Measurements from ENCODE around the gene HBA1. TPM values are rescaled to one million over a fixed set of nuclear protein-coding genes. Genes with fewer than 3 reads are reported as not detected.
"Not testable (repeated sequence)": the region's sequence is repeated elsewhere in the genome, so short reads cannot be mapped to it uniquely, and the experiment has no call there.

The HBA1 gene
- total RNA-seq (2021) (2.1 to 3.4 TPM (median 3.1 TPM) in 3 replicates), Bru-seq, nascent RNA (not detected)
- long read RNA-seq, experiment 1, partial matches to known transcripts: 0 of 1 reads
- long read RNA-seq, experiment 1, other reads (novel, unspliced or antisense): 0 of 1 reads
- long read RNA-seq, experiment 2, partial matches to known transcripts: 0 of 3 reads
- long read RNA-seq, experiment 2, other reads (novel, unspliced or antisense): 0 of 3 reads
- long read RNA-seq, experiment 3: 0 reads

- Mint-ChIP-seq H3K4me3 (peak within 1 kb of the TSS; percentile 52), H3K27me3 (ENCODE audit: low read depth) (peaks cover 77% of the 10 kb centered on the region), H3K4me1 (peaks cover 15% of the 10 kb centered on the region)
- POLR2A ChIA-PET; H3K36me3 Mint-ChIP-seq; H3K9me3 Mint-ChIP-seq; DNase-seq (ENCODE audit: low spot score); H3K27ac Mint-ChIP-seq: not testable (repeated sequence)
- CTCF ChIA-PET: interaction anchor here (0.9 to 1.8 kb wide), 4 partner anchors 59 to 111 kb away, joined by 3 to 6 read pairs (median 3); no protein-coding TSS in a partner anchor
- peak; percentile 15 for ATAC-seq
Measured at GRCh38 chr16:176477-177382, at the start of gene HBA1. Gene HBA1, plus strand, starts transcription at chr16:176680. Its CDS starts 37 bp downstream, at chr16:176717.

DNA sequence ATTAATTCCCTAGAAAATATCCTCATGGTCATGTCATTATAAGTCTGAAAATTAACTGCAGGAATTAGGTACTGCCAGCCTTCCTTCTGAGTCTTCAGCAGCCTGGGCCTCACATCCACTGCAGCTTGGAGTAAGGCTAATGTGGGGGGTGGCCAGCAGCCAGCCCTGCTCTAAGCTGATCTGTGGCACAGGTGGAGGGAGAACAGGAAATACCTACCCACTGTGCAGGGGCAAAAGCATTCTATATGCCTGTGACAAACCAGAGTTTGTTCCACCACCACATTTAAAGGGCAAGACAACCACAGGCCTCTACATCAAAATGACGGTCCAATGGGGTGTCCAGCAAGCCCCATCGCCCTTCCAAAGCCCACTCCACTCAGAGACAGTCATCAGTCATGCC lies 47.4 kb upstream of the HBA1 start:
- H3K27ac Mint-ChIP-seq: peak overlapping the region; percentile 15; the same call in 1 of the 2 replicates
- H3K9me3 Mint-ChIP-seq: no peaks in the 10 kb centered on the region
- ChIA-PET POLR2A (no interaction called here), CTCF (interaction anchor here (2.2 to 5.4 kb wide), 2 partner anchors 11 to 22 kb away, joined by 8 to 27 read pairs; no protein-coding TSS in a partner anchor)
- TF ChIP-seq CREM (CRISPR knock-in tag; IDR thresholded peaks at IDR 0.05) (no peak), ZNF671 (CRISPR knock-in tag; IDR thresholded peaks at IDR 0.05) (no peak), NR1H2 (CRISPR knock-in tag; IDR thresholded peaks at IDR 0.05) (no peak), NFYB (CRISPR knock-in tag; conservative IDR thresholded peaks at IDR 0.05; ENCODE audit: low read depth) (no peak), GTF2I (CRISPR knock-in tag; conservative IDR thresholded peaks at IDR 0.05) (no peak), OVOL2 (CRISPR knock-in tag; IDR thresholded peaks at IDR 0.05; ENCODE audit: borderline replicate concordance) (no peak), ZNF396 (CRISPR knock-in tag; IDR thresholded peaks at IDR 0.05; ENCODE audit: borderline replicate concordance) (no peak), ZNF263 (CRISPR knock-in tag; IDR thresholded peaks at IDR 0.05; ENCODE audit: low read depth) (no peak), ZNF423 (CRISPR knock-in tag; IDR thresholded peaks at IDR 0.05) (no peak), CBFB (CRISPR knock-in tag; IDR thresholded peaks at IDR 0.05; ENCODE audit: low read depth) (no peak), SMAD4 (CRISPR knock-in tag; IDR thresholded peaks at IDR 0.05) (no peak), ZNF425 (CRISPR knock-in tag; conservative IDR thresholded peaks at IDR 0.05) (no peak), USF1 (CRISPR knock-in tag; IDR thresholded peaks at IDR 0.05) (no peak), ZSCAN18 (CRISPR knock-in tag; IDR thresholded peaks at IDR 0.05) (no peak)
- TF ChIP-seq, protein P1, sequence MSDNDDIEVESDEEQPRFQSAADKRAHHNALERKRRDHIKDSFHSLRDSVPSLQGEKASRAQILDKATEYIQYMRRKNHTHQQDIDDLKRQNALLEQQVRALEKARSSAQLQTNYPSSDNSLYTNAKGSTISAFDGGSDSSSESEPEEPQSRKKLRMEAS (CRISPR knock-in tag; IDR thresholded peaks at IDR 0.05): no peak
- TF ChIP-seq, protein P2, sequence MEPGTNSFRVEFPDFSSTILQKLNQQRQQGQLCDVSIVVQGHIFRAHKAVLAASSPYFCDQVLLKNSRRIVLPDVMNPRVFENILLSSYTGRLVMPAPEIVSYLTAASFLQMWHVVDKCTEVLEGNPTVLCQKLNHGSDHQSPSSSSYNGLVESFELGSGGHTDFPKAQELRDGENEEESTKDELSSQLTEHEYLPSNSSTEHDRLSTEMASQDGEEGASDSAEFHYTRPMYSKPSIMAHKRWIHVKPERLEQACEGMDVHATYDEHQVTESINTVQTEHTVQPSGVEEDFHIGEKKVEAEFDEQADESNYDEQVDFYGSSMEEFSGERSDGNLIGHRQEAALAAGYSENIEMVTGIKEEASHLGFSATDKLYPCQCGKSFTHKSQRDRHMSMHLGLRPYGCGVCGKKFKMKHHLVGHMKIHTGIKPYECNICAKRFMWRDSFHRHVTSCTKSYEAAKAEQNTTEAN (CRISPR knock-in tag; IDR thresholded peaks at IDR 0.05): no peak
- TF ChIP-seq, protein P3, sequence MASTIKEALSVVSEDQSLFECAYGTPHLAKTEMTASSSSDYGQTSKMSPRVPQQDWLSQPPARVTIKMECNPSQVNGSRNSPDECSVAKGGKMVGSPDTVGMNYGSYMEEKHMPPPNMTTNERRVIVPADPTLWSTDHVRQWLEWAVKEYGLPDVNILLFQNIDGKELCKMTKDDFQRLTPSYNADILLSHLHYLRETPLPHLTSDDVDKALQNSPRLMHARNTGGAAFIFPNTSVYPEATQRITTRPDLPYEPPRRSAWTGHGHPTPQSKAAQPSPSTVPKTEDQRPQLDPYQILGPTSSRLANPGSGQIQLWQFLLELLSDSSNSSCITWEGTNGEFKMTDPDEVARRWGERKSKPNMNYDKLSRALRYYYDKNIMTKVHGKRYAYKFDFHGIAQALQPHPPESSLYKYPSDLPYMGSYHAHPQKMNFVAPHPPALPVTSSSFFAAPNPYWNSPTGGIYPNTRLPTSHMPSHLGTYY (CRISPR knock-in tag; IDR thresholded peaks at IDR 0.05): no peak
- TF ChIP-seq, protein P4, sequence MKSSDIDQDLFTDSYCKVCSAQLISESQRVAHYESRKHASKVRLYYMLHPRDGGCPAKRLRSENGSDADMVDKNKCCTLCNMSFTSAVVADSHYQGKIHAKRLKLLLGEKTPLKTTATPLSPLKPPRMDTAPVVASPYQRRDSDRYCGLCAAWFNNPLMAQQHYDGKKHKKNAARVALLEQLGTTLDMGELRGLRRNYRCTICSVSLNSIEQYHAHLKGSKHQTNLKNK (CRISPR knock-in tag; IDR thresholded peaks at IDR 0.05): no peak
- no peak for ATAC-seq
- no peaks in the 10 kb centered on the region for H3K4me1 Mint-ChIP-seq
- no peaks in the 10 kb centered on the region for H3K27me3 Mint-ChIP-seq (ENCODE audit: low read depth)
- H3K4me3 Mint-ChIP-seq: no peak overlapping the region
- DNase-seq (ENCODE audit: low spot score): no peak
- no peaks in the 10 kb centered on the region for H3K36me3 Mint-ChIP-seq

Data from WTC11 (cell line).